ENCODE data around the gene TPK1. TPM values are rescaled to one million over a fixed set of nuclear protein-coding genes. Genes with fewer than 3 reads are reported as not detected.

Gene TPK1
- total and polyA plus RNA-seq, 2 of the 13 experiments (the other 11 are each of a cell fraction or from before 2014, with no cell fraction given): 1.0 to 1.2 TPM

DNA sequence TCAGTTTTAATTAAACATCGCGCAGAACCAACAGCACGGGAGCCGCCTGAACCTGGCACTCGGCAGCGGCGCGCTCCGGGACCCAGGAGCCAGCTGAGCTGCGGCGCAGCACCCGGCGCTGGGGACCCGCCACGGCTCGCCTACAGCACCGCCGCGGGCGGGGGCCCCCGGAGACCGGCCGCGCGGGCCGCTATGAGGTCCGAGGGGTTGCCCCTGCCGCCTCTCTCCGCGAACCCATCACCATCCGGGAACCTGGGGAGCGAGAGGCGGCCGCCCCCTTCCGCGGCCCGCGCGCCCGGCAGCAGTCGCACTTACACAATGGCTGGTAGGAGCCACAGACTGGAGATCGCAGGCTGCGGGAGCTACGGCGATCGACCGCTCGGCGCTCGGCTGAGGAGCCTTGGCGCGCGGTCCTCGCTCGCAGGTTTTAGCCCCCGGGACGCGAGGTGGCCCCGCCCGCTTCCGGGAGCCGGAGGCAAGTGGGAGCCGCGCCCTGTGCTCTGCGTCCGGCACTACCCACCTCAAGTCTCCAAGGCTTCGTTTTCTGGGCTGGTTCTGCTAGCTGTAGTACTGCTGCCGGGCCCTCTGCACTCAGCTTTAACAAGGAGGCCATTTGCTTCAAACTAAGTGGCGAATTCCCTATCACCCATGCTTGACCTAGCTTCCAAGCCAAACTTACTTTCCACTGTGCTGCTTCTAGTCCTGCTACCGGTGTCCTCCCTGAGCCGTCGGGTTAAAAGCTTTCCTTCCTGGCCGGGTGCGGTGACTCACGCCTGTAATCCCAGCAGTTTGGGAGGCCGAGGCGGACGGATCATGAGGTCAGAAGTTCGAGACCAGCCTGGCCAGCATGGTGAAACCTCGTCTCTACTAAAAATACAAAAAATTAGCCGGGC is at the start of gene TPK1 (continued):
- 0 out of 2 replicates have a peak, but pooled peaks have one; percentile 33 for TF ChIP-seq THRA (CRISPR knock-in tag; IDR thresholded peaks at IDR 0.05; ENCODE audit: borderline replicate concordance)
- no peak for TF ChIP-seq KDM5A (IDR thresholded peaks at IDR 0.05; ENCODE audit: borderline replicate concordance, low read length)
- TF ChIP-seq, protein P1, sequence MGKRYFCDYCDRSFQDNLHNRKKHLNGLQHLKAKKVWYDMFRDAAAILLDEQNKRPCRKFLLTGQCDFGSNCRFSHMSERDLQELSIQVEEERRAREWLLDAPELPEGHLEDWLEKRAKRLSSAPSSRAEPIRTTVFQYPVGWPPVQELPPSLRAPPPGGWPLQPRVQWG (CRISPR knock-in tag; IDR thresholded peaks at IDR 0.05; ENCODE audit: borderline replicate concordance, low read depth): no peak
- TF ChIP-seq TARDBP (CRISPR knock-in tag; IDR thresholded peaks at IDR 0.05): 0 out of 2 replicates have a peak, but pooled peaks have one; percentile 34
- TF ChIP-seq ATRX (CRISPR knock-in tag; IDR thresholded peaks at IDR 0.05; ENCODE audit: borderline replicate concordance): no peak
- TF ChIP-seq, protein P2, sequence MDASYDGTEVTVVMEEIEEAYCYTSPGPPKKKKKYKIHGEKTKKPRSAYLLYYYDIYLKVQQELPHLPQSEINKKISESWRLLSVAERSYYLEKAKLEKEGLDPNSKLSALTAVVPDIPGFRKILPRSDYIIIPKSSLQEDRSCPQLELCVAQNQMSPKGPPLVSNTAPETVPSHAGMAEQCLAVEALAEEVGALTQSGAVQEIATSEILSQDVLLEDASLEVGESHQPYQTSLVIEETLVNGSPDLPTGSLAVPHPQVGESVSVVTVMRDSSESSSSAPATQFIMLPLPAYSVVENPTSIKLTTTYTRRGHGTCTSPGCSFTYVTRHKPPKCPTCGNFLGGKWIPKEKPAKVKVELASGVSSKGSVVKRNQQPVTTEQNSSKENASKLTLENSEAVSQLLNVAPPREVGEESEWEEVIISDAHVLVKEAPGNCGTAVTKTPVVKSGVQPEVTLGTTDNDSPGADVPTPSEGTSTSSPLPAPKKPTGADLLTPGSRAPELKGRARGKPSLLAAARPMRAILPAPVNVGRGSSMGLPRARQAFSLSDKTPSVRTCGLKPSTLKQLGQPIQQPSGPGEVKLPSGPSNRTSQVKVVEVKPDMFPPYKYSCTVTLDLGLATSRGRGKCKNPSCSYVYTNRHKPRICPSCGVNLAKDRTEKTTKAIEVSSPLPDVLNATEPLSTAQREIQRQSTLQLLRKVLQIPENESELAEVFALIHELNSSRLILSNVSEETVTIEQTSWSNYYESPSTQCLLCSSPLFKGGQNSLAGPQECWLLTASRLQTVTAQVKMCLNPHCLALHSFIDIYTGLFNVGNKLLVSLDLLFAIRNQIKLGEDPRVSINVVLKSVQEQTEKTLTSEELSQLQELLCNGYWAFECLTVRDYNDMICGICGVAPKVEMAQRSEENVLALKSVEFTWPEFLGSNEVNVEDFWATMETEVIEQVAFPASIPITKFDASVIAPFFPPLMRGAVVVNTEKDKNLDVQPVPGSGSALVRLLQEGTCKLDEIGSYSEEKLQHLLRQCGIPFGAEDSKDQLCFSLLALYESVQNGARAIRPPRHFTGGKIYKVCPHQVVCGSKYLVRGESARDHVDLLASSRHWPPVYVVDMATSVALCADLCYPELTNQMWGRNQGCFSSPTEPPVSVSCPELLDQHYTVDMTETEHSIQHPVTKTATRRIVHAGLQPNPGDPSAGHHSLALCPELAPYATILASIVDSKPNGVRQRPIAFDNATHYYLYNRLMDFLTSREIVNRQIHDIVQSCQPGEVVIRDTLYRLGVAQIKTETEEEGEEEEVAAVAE (CRISPR knock-in tag; IDR thresholded peaks at IDR 0.05; ENCODE audit: borderline replicate concordance): 0 out of 2 replicates have a peak, but pooled peaks have one; percentile 65
- TF ChIP-seq PHF8 (CRISPR knock-in tag; IDR thresholded peaks at IDR 0.05): peak; percentile 64
- 0 out of 2 replicates have a peak, but pooled peaks have one; percentile 30 for TF ChIP-seq SATB2 (CRISPR knock-in tag; IDR thresholded peaks at IDR 0.05)
- TF ChIP-seq ZNF3 (CRISPR knock-in tag; IDR thresholded peaks at IDR 0.05): no peak
- peak; percentile 78 for TF ChIP-seq ZFY (CRISPR knock-in tag; IDR thresholded peaks at IDR 0.05)
- TF ChIP-seq ZKSCAN1 (IDR thresholded peaks at IDR 0.05; ENCODE audit: low read length): no peak
- no peak for TF ChIP-seq RAD21 (CRISPR knock-in tag; IDR thresholded peaks at IDR 0.05)
- TF ChIP-seq RBFOX2 (IDR thresholded peaks at IDR 0.05; ENCODE audit: low read depth, low read length): peak; percentile 80
- TF ChIP-seq SETDB1 (CRISPR knock-in tag; IDR thresholded peaks at IDR 0.05; ENCODE audit: borderline replicate concordance): peak; percentile 86; the same call in 1 of the 2 replicates
- TF ChIP-seq SOX5 (CRISPR knock-in tag; IDR thresholded peaks at IDR 0.05; ENCODE audit: borderline replicate concordance): peak; percentile 27; the same call in 1 of the 2 replicates
- peak; percentile 72 for TF ChIP-seq PITX1 (CRISPR knock-in tag; IDR thresholded peaks at IDR 0.05)
- TF ChIP-seq ZNF24 (IDR thresholded peaks at IDR 0.05): no peak
- peak; percentile 51; the same call in 1 of the 2 replicates for TF ChIP-seq KAT7 (CRISPR knock-in tag; IDR thresholded peaks at IDR 0.05; ENCODE audit: borderline replicate concordance)
- 0 out of 2 replicates have a peak, but pooled peaks have one; percentile 61 for TF ChIP-seq ZNF816 (CRISPR knock-in tag; IDR thresholded peaks at IDR 0.05; ENCODE audit: borderline replicate concordance)

Data from HepG2 (cell line).